Measurements from ENCODE around the gene TTLL11. TPM values are rescaled to one million over a fixed set of nuclear protein-coding genes. Genes with fewer than 3 reads are reported as not detected.

The TTLL11 gene
- total and polyA plus RNA-seq, 2 of the 8 experiments (the other 6 are each of a cell fraction or from before 2014, with no cell fraction given), result 0.56 to 0.80 TPM

DNA sequence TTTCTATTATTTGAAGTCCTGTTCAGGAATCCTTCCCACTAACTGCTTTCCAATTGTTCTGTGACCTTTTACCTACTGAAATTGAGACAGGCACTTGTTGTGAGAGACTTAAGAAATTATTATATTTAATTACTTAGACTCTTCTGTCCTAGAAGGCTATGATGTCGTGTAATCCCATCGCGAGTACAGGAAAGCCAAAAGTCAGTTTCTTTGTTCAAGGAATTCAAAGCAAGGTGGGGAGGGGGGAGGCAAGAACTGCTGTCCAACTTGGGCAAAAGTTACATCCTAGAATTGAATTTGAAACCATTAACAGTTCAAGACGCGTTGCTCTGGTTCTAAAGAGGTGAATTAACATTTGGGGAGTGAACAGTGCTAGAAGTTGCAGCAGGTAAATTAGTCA, 48.6 kb upstream of the TTLL11 start (continued):
- TF ChIP-seq EGR1 (IDR thresholded peaks at IDR 0.05; ENCODE audit: borderline replicate concordance, low read depth, low read length), result no peak
- no peak for TF ChIP-seq EP300 (IDR thresholded peaks at IDR 0.05; ENCODE audit: borderline replicate concordance in 1 of 2, low read depth in 2 of 2, low read length in 2 of 2)
- TF ChIP-seq ZNF274 (IDR thresholded peaks at IDR 0.05; ENCODE audit: borderline replicate concordance, extremely low read depth, low read length), result no peak
- no peak for TF ChIP-seq TEAD4 (IDR thresholded peaks at IDR 0.05; ENCODE audit: low read depth, low read length)

Measured in H1 (cell line).